WI38 (cell line): ENCODE measurements around the gene CLDN11.

Experiments used
- H3K4me3 ChIP-seq: 2 replicates; pipeline ENCODE4 v1.5.1; 2011; ENCODE audit warnings: low read depth, mild to moderate bottlenecking, control low read depth, low read length
- CTCF ChIP-seq: IDR thresholded peaks from 2 replicates; pipeline ENCODE4 v1.5.1; 2012; ENCODE audit warnings: low read depth, mild to moderate bottlenecking, control low read depth, low read length

CLDN11 gene

GRCh38 chr3:170470063-170471016, 51.7 kb downstream of the CLDN11 start:
- H3K4me3 ChIP-seq, result peak overlapping the region; percentile 8; the same call in 1 of the 2 replicates
- no peak for TF ChIP-seq CTCF

- peak overlapping the region; percentile 8; the same call in 1 of the 2 replicates for H3K4me3 ChIP-seq
- TF ChIP-seq CTCF, result no peak
Measured at GRCh38 chr3:170471149-170471548, 52.5 kb downstream of the CLDN11 start.

- no peak overlapping the region for H3K4me3 ChIP-seq
- no peak for TF ChIP-seq CTCF
Measured at GRCh38 chr3:170473358-170473757, 54.7 kb downstream of the CLDN11 start.

GRCh38 chr3:170475092-170475685, 56.5 kb downstream of the CLDN11 start:
- TF ChIP-seq CTCF, result no peak
- no peak overlapping the region for H3K4me3 ChIP-seq

GRCh38 chr3:170476291-170476690, 57.6 kb downstream of the CLDN11 start:
- no peak for TF ChIP-seq CTCF
- no peak overlapping the region for H3K4me3 ChIP-seq

- no peak for TF ChIP-seq CTCF
- H3K4me3 ChIP-seq, result no peak overlapping the region
Measured at GRCh38 chr3:170477395-170477794, 58.7 kb downstream of the CLDN11 start.

- no peak overlapping the region for H3K4me3 ChIP-seq
- TF ChIP-seq CTCF, result no peak
Measured at GRCh38 chr3:170480111-170480510, 61.4 kb downstream of the CLDN11 start.
